HEK293 (cell line): ENCODE measurements around the gene RCAN2.

Experiments used
- CTCF ChIA-PET: fragments of 350-600 bp; formaldehyde crosslinking; extraction: SDS; loops from one replicate; lab custom pipeline; 2021; ENCODE audit warnings: antibody characterized with exemption; lab: Yijun Ruan, JAX
- POLR2A ChIA-PET: fragments of 300-600 bp; formaldehyde crosslinking; extraction: SDS; loops from one replicate; lab custom pipeline; 2020; ENCODE audit warnings: antibody characterized with exemption, inconsistent platforms; lab: Yijun Ruan, JAX
- H3K27ac ChIP-seq: fragments of 200-500 bp; sonication (Bioruptor generic); 2 replicates; pipeline ENCODE4 v1.5.1; 2014; ENCODE audit warnings: low read depth, low read length, control low read depth, inconsistent platforms; ENCODE audit errors: extremely low read depth
- H3K36me3 ChIP-seq, 2 experiments: fragments of 200-500 bp in 1 of 2; sonication (Bioruptor generic) in 1 of 2; 1 replicate in 1 of 2; 2 replicates in 1 of 2; pipeline ENCODE4 v1.5.1; 2014 to 2017; ENCODE audit warnings: inconsistent platforms in 2 of 2, low read length in 2 of 2; ENCODE audit not compliant: control insufficient read depth in 2 of 2, insufficient read depth in 1 of 2
- H3K4me1 ChIP-seq: fragments of 200-500 bp; sonication (Bioruptor generic); 2 replicates; pipeline ENCODE4 v1.5.1; 2014; ENCODE audit warnings: mild to moderate bottlenecking, low read length, inconsistent platforms; ENCODE audit not compliant: control insufficient read depth, insufficient read depth
- H3K4me3 ChIP-seq: 2 replicates; pipeline ENCODE4 v1.5.1; 2011; ENCODE audit warnings: low read depth, mild to moderate bottlenecking, control low read depth, low read length, moderate library complexity
- H3K9me3 ChIP-seq: fragments of 200-500 bp; sonication (Bioruptor generic); 2 replicates; pipeline ENCODE4 v1.5.1; 2014; ENCODE audit warnings: low read depth, low read length, inconsistent platforms; ENCODE audit not compliant: control insufficient read depth, insufficient read depth
- GLIS2 ChIP-seq: fragments of 450-650 bp; formaldehyde crosslinking; IDR thresholded peaks from 2 replicates; pipeline ENCODE4 v1.5.1; 2016; ENCODE audit warnings: missing biosample characterization, missing genetic modification characterization
- KLF8 ChIP-seq: fragments of 450-650 bp; formaldehyde crosslinking; IDR thresholded peaks from 2 replicates; pipeline ENCODE4 v1.5.1; 2016; ENCODE audit warnings: missing biosample characterization, missing genetic modification characterization
- KLF9 ChIP-seq: fragments of 450-650 bp; formaldehyde crosslinking; IDR thresholded peaks from 2 replicates; pipeline ENCODE4 v1.5.1; 2016; ENCODE audit warnings: missing biosample characterization, missing genetic modification characterization, low read depth
- YY2 ChIP-seq: fragments of 450-650 bp; formaldehyde crosslinking; IDR thresholded peaks from 2 replicates; pipeline ENCODE4 v1.5.1; 2016; ENCODE audit warnings: missing biosample characterization, missing genetic modification characterization
- ZNF114 ChIP-seq: fragments of 450-650 bp; formaldehyde crosslinking; IDR thresholded peaks from 2 replicates; pipeline ENCODE4 v1.5.0; 2017; ENCODE audit warnings: missing biosample characterization, missing genetic modification characterization
- ZNF132 ChIP-seq: fragments of 450-650 bp; formaldehyde crosslinking; IDR thresholded peaks from 2 replicates; pipeline ENCODE4 v1.5.1; 2017; ENCODE audit warnings: missing biosample characterization, missing genetic modification characterization, borderline replicate concordance
- ZNF221 ChIP-seq: fragments of 450-650 bp; formaldehyde crosslinking; IDR thresholded peaks from 2 replicates; pipeline ENCODE4 v1.5.1; 2017; ENCODE audit warnings: missing biosample characterization, missing genetic modification characterization, borderline replicate concordance
- ZNF223 ChIP-seq: fragments of 450-650 bp; formaldehyde crosslinking; IDR thresholded peaks from 2 replicates; pipeline ENCODE4 v1.5.1; 2016; ENCODE audit warnings: missing biosample characterization, missing genetic modification characterization
- ZNF629 ChIP-seq: fragments of 450-650 bp; formaldehyde crosslinking; IDR thresholded peaks from 2 replicates; pipeline ENCODE4 v1.5.1; 2017; ENCODE audit warnings: missing biosample characterization, missing genetic modification characterization
- TF ChIP-seq, protein P1 (sequence below): fragments of 450-650 bp; formaldehyde crosslinking; IDR thresholded peaks from 2 replicates; pipeline ENCODE4 v1.5.1; 2016; ENCODE audit warnings: missing biosample characterization, missing genetic modification characterization, low read depth
- TF ChIP-seq, protein P2 (sequence below): fragments of 450-650 bp; formaldehyde crosslinking; IDR thresholded peaks from 2 replicates; pipeline ENCODE4 v1.5.1; 2016; ENCODE audit warnings: missing biosample characterization, missing genetic modification characterization
- TF ChIP-seq, protein P3 (sequence below): fragments of 450-650 bp; formaldehyde crosslinking; IDR thresholded peaks from 2 replicates; pipeline ENCODE4 v1.5.0; 2017; ENCODE audit warnings: missing biosample characterization, missing genetic modification characterization, borderline replicate concordance
- TF ChIP-seq, protein P4 (sequence below): fragments of 450-650 bp; formaldehyde crosslinking; IDR thresholded peaks from 2 replicates; pipeline ENCODE4 v1.5.1; 2016; ENCODE audit warnings: missing biosample characterization, missing genetic modification characterization

Gene RCAN2

DNA sequence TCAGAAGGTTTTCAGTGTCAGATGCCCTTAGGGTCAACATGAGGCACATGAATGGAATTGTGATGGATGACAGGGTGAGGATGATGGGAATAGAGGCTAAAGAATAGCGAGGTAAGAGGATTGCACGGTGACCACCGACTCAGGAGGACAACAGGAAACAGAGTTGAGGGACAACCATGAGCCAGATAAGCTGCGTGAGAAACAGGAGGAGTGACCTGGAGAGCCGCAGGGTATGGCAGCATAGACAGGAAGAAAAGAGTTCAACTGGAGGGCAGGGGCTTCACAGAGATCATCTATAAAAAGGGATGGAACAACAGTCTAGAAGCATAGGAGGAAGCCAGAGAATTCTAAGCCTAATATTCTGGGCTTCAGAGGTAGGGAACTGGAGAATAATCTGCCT is 235.7 kb downstream of the RCAN2 start:
- CTCF ChIA-PET: no interaction called here
- H3K36me3 ChIP-seq: no peaks in the 10 kb centered on the region
- no peak overlapping the region for H3K27ac ChIP-seq
- TF ChIP-seq, protein P1, sequence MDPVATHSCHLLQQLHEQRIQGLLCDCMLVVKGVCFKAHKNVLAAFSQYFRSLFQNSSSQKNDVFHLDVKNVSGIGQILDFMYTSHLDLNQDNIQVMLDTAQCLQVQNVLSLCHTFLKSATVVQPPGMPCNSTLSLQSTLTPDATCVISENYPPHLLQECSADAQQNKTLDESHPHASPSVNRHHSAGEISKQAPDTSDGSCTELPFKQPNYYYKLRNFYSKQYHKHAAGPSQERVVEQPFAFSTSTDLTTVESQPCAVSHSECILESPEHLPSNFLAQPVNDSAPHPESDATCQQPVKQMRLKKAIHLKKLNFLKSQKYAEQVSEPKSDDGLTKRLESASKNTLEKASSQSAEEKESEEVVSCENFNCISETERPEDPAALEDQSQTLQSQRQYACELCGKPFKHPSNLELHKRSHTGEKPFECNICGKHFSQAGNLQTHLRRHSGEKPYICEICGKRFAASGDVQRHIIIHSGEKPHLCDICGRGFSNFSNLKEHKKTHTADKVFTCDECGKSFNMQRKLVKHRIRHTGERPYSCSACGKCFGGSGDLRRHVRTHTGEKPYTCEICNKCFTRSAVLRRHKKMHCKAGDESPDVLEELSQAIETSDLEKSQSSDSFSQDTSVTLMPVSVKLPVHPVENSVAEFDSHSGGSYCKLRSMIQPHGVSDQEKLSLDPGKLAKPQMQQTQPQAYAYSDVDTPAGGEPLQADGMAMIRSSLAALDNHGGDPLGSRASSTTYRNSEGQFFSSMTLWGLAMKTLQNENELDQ (tag by site-specific recombination): no peak
- no peak for TF ChIP-seq KLF9 (tag by site-specific recombination)
- no peak for TF ChIP-seq ZNF114
- TF ChIP-seq, protein P2, sequence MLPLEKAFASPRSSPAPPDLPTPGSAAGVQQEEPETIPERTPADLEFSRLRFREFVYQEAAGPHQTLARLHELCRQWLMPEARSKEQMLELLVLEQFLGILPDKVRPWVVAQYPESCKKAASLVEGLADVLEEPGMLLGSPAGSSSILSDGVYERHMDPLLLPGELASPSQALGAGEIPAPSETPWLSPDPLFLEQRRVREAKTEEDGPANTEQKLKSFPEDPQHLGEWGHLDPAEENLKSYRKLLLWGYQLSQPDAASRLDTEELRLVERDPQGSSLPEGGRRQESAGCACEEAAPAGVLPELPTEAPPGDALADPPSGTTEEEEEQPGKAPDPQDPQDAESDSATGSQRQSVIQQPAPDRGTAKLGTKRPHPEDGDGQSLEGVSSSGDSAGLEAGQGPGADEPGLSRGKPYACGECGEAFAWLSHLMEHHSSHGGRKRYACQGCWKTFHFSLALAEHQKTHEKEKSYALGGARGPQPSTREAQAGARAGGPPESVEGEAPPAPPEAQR (tag by site-specific recombination): no peak
- TF ChIP-seq ZNF223 (tag by site-specific recombination): no peak
- TF ChIP-seq GLIS2 (tag by site-specific recombination): no peak
- no peak for TF ChIP-seq ZNF629 (tag by site-specific recombination)
- TF ChIP-seq ZNF132 (tag by site-specific recombination): no peak
- TF ChIP-seq, protein P3, sequence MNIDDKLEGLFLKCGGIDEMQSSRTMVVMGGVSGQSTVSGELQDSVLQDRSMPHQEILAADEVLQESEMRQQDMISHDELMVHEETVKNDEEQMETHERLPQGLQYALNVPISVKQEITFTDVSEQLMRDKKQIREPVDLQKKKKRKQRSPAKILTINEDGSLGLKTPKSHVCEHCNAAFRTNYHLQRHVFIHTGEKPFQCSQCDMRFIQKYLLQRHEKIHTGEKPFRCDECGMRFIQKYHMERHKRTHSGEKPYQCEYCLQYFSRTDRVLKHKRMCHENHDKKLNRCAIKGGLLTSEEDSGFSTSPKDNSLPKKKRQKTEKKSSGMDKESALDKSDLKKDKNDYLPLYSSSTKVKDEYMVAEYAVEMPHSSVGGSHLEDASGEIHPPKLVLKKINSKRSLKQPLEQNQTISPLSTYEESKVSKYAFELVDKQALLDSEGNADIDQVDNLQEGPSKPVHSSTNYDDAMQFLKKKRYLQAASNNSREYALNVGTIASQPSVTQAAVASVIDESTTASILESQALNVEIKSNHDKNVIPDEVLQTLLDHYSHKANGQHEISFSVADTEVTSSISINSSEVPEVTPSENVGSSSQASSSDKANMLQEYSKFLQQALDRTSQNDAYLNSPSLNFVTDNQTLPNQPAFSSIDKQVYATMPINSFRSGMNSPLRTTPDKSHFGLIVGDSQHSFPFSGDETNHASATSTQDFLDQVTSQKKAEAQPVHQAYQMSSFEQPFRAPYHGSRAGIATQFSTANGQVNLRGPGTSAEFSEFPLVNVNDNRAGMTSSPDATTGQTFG (tag by site-specific recombination): no peak
- no peaks in the 10 kb centered on the region for H3K4me1 ChIP-seq
- H3K9me3 ChIP-seq: no peaks in the 10 kb centered on the region; the same call in 1 of the 2 replicates
- POLR2A ChIA-PET: no interaction called here
- no peak overlapping the region for H3K4me3 ChIP-seq

DNA sequence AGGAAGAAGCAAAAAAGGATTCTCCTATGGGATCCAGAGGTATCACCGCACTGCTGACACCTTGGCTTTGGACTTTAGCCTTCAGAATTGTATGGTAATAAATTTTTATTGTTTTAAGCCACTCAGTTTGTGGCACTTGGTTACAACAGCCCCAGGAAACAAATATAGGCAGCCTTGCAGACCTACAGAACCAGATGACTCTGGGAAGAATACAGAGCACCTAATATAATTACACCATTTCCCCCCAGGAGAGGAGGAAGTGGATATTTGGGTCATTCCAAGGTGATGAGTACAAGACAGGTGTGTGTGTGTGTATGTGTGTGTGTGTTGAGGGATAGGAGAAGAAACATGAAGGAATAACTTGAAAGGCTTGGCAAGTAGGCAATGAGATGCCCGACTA is 236.3 kb downstream of the RCAN2 start:
- TF ChIP-seq YY2 (no peak), ZNF221 (tag by site-specific recombination) (no peak), KLF8 (tag by site-specific recombination) (no peak)
- ChIA-PET POLR2A (no interaction called here), CTCF (no interaction called here)

DNA sequence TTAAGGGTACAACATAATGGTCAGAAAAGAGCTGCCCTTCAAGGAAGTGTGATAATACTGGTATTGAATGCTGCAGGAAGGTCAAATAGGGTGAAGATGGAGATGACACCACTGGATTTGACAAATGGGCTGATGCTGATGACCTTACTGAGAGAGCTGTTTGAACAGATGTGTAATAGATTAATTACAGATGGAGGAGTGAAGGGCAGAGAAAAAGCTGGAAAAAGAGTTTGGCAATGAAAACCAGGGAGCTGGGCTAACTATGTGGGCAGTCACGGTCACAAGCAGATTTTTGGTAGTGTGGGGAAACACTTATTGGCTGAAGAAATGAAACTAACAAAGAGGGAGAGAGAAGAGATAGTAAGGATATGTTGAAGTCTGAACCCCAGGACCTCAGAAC is 236.9 kb downstream of the RCAN2 start:
- no peaks in the 10 kb centered on the region; the same call in 1 of the 2 replicates for H3K9me3 ChIP-seq
- TF ChIP-seq, protein P4, sequence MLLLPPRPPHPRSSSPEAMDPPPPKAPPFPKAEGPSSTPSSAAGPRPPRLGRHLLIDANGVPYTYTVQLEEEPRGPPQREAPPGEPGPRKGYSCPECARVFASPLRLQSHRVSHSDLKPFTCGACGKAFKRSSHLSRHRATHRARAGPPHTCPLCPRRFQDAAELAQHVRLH: no peak
- CTCF ChIA-PET: no interaction called here
- H3K36me3 ChIP-seq: no peaks in the 10 kb centered on the region
- H3K4me1 ChIP-seq: no peaks in the 10 kb centered on the region
- POLR2A ChIA-PET: no interaction called here
- no peak overlapping the region for H3K4me3 ChIP-seq
- no peak overlapping the region for H3K27ac ChIP-seq

More for the DNA sequence above, 236.3 kb downstream of the RCAN2 start:
- H3K9me3 ChIP-seq: no peaks in the 10 kb centered on the region; the same call in 1 of the 2 replicates
- no peak overlapping the region for H3K27ac ChIP-seq
- no peaks in the 10 kb centered on the region for H3K36me3 ChIP-seq
- H3K4me3 ChIP-seq: no peak overlapping the region
- no peaks in the 10 kb centered on the region for H3K4me1 ChIP-seq
